A673 (cell line): Measurements from ENCODE around the gene SDC1.

ENCODE experiments used
- EZH2 ChIP-seq: fragments of 200-600 bp; sonication (generic); IDR thresholded peaks from 2 replicates; pipeline ENCODE4 v1.6.1; 2017; ENCODE audit warnings: borderline replicate concordance, low read depth, mild to moderate bottlenecking, mixed read lengths, antibody characterized with exemption, low read length; ENCODE audit not compliant: poor library complexity, severe bottlenecking
- TF ChIP-seq, protein P1 (sequence below): fragments of 300-800, 200-600 bp; sonication (generic); conservative IDR thresholded peaks from 2 replicates; pipeline ENCODE4 v1.5.1; 2017; ENCODE audit warnings: low read depth, mild to moderate bottlenecking, antibody characterized with exemption, low read length, moderate library complexity, mixed read lengths

DNA sequence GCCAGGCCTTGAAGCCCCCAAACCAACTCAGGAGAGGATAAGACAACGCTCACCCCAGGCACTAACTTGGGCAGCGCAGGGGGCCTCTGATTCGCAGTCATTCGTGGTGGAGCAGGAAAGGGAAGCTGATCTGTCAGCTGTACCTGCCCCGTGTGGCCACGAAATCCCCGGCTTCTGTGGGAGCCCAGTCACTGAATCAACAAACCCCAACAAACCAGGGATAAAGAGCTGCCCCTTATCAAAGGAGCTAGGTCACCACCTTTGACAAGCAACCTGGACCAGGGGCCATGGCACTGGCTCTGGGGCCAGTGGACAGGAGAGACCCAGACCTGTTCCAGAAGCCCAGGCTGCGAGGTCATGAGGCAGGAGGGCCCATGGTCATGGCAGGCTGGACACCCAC lies 14.5 kb downstream of the SDC1 start:
- no peak for TF ChIP-seq EZH2
- TF ChIP-seq, protein P1, sequence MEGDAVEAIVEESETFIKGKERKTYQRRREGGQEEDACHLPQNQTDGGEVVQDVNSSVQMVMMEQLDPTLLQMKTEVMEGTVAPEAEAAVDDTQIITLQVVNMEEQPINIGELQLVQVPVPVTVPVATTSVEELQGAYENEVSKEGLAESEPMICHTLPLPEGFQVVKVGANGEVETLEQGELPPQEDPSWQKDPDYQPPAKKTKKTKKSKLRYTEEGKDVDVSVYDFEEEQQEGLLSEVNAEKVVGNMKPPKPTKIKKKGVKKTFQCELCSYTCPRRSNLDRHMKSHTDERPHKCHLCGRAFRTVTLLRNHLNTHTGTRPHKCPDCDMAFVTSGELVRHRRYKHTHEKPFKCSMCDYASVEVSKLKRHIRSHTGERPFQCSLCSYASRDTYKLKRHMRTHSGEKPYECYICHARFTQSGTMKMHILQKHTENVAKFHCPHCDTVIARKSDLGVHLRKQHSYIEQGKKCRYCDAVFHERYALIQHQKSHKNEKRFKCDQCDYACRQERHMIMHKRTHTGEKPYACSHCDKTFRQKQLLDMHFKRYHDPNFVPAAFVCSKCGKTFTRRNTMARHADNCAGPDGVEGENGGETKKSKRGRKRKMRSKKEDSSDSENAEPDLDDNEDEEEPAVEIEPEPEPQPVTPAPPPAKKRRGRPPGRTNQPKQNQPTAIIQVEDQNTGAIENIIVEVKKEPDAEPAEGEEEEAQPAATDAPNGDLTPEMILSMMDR = no peak
